Testis (tissue), 2 donors: ENCODE measurements around the gene TESMIN.

Experiments
- CTCF ChIP-seq, 3 experiments: fragments of 450-650 bp in 2 of 3; fragments of 200-600 bp in 1 of 3; sonication (generic) in 1 of 3; IDR thresholded peaks; one replicate each; pipeline ENCODE4 v1.5.1; 2016 to 2019; ENCODE audit warnings: antibody characterized with exemption in 3 of 3, mild to moderate bottlenecking in 2 of 3, moderate library complexity in 1 of 3
- POLR2A ChIP-seq: fragments of 450-650 bp; IDR thresholded peaks from one replicate; pipeline ENCODE4 v1.6.1; 2017; ENCODE audit warnings: antibody characterized with exemption, mild to moderate bottlenecking, moderate library complexity

- TF ChIP-seq CTCF (IDR thresholded peaks at IDR 0.05) (no peak), POLR2A (no peak)
Observed at GRCh38 chr11:68727783-68728182, 23.5 kb downstream of the TESMIN start.
